Fibroblast of mammary gland (primary cell): Measurements from ENCODE around the gene DPCD.

Experiments used
- DNase-seq: peaks from one replicate; pipeline ENCODE4 v3.0.0-alpha.2; 2010; ENCODE audit warnings: low read depth
- H3K4me3 ChIP-seq: 2 replicates; pipeline ENCODE4 v1.5.1; 2011; ENCODE audit warnings: low read depth, mild to moderate bottlenecking, low read length, moderate library complexity; ENCODE audit not compliant: control insufficient read depth
- CTCF ChIP-seq: conservative IDR thresholded peaks from 2 replicates; pipeline ENCODE4 v1.5.1; 2011; ENCODE audit warnings: low read depth, low read length, inconsistent platforms; ENCODE audit not compliant: control insufficient read depth, insufficient read depth

The DPCD gene

GRCh38 chr10:101619983-101620382 lies 31.9 kb downstream of the DPCD start:
- H3K4me3 ChIP-seq: no peak overlapping the region
- TF ChIP-seq CTCF: no peak
- DNase-seq: no peak

GRCh38 chr10:101623528-101623927 lies 35.4 kb downstream of the DPCD start:
- no peak for DNase-seq
- no peak overlapping the region for H3K4me3 ChIP-seq

GRCh38 chr10:101624526-101625102 lies 36.5 kb downstream of the DPCD start:
- DNase-seq: peak; percentile 16
- H3K4me3 ChIP-seq: no peak overlapping the region
- TF ChIP-seq CTCF: no peak

More at GRCh38 chr10:101623528-101623927, 35.4 kb downstream of the DPCD start:
- TF ChIP-seq CTCF: no peak

GRCh38 chr10:101625821-101626412 lies 37.8 kb downstream of the DPCD start:
- H3K4me3 ChIP-seq: no peak overlapping the region
- no peak for TF ChIP-seq CTCF
- DNase-seq: no peak

GRCh38 chr10:101629837-101630632 lies 41.9 kb downstream of the DPCD start:
- H3K4me3 ChIP-seq: no peak overlapping the region
- TF ChIP-seq CTCF: no peak
- no peak for DNase-seq

GRCh38 chr10:101630633-101630920 lies 42.5 kb downstream of the DPCD start:
- no peak for TF ChIP-seq CTCF
- no peak overlapping the region for H3K4me3 ChIP-seq
- no peak for DNase-seq
